Stimulated activated naive CD8-positive, alpha-beta T cell treated with anti-CD3 and anti-CD28 coated beads, Interleukin-15, Interleukin-2, amounts not matched to agents 100 ng/mL and 50 ng/mL, for 24 hours (primary cell): ENCODE data around the gene H2BW2.
"Not testable (repeated sequence)": the region's sequence is repeated elsewhere in the genome, so short reads cannot be mapped to it uniquely, and the experiment has no call there.

Experiments
- H3K27ac Mint-ChIP-seq: one replicate; pipeline ENCODE4 v1.8.0; 2021; ENCODE audit warnings: mild to moderate bottlenecking, mixed read lengths
- H3K27me3 Mint-ChIP-seq: one replicate; pipeline ENCODE4 v1.8.0; 2021; ENCODE audit warnings: mixed read lengths
- H3K36me3 Mint-ChIP-seq: one replicate; pipeline ENCODE4 v1.8.0; 2021; ENCODE audit warnings: low read depth, mixed read lengths
- H3K4me1 Mint-ChIP-seq: one replicate; pipeline ENCODE4 v1.8.0; 2021; ENCODE audit warnings: low read depth, mixed read lengths
- H3K4me3 Mint-ChIP-seq: one replicate; pipeline ENCODE4 v1.8.0; 2021; ENCODE audit warnings: mild to moderate bottlenecking, mixed read lengths
- H3K9me3 Mint-ChIP-seq: one replicate; pipeline ENCODE4 v1.8.0; 2021; ENCODE audit warnings: mixed read lengths

H2BW2 gene

GRCh38 chrX:104039689-104040505 is at the start of gene H2BW2:
Gene H2BW2, plus strand, starts transcription at chrX:104039956. Its CDS starts 39 bp downstream, at chrX:104039995.
- no peaks in the 10 kb centered on the region for H3K4me1 Mint-ChIP-seq
- H3K36me3 Mint-ChIP-seq, result no peaks in the 10 kb centered on the region
- H3K9me3 Mint-ChIP-seq, result no peaks in the 10 kb centered on the region
- H3K27me3 Mint-ChIP-seq, result peaks cover 13% of the 10 kb centered on the region
- H3K27ac Mint-ChIP-seq, result no peak within 1 kb of the TSS
- no peak within 1 kb of the TSS for H3K4me3 Mint-ChIP-seq

GRCh38 chrX:103999234-103999633 is 40.5 kb upstream of the H2BW2 start:
- Mint-ChIP-seq H3K27ac (no peak overlapping the region), H3K36me3 (no peaks in the 10 kb centered on the region), H3K9me3 (no peaks in the 10 kb centered on the region), H3K4me1 (no peaks in the 10 kb centered on the region), H3K4me3 (no peak overlapping the region), H3K27me3 (no peaks in the 10 kb centered on the region)

- Mint-ChIP-seq H3K27me3 (no peaks in the 10 kb centered on the region), H3K9me3 (no peaks in the 10 kb centered on the region), H3K36me3 (no peaks in the 10 kb centered on the region), H3K27ac (no peak overlapping the region), H3K4me1 (no peaks in the 10 kb centered on the region), H3K4me3 (no peak overlapping the region)
These were observed 30.9 kb upstream of the H2BW2 start for GRCh38 chrX:104008831-104009230.

- Mint-ChIP-seq H3K27ac (no peak overlapping the region), H3K4me1 (no peaks in the 10 kb centered on the region), H3K9me3 (no peaks in the 10 kb centered on the region), H3K4me3 (no peak overlapping the region), H3K27me3 (no peaks in the 10 kb centered on the region), H3K36me3 (no peaks in the 10 kb centered on the region)
These were observed 26.6 kb upstream of the H2BW2 start for GRCh38 chrX:104013158-104013557.

GRCh38 chrX:104013606-104014005 is 26.1 kb upstream of the H2BW2 start, which contains the start of gene H2BW1:
Gene H2BW1, minus strand, starts transcription at chrX:104013708. Its CDS starts 132 bp downstream, at chrX:104013576.
- H3K9me3 Mint-ChIP-seq, result no peaks in the 10 kb centered on the region
- H3K4me1 Mint-ChIP-seq, result no peaks in the 10 kb centered on the region
- no peak within 1 kb of the TSS for H3K4me3 Mint-ChIP-seq
- H3K27ac Mint-ChIP-seq, result no peak within 1 kb of the TSS
- no peaks in the 10 kb centered on the region for H3K27me3 Mint-ChIP-seq
- no peaks in the 10 kb centered on the region for H3K36me3 Mint-ChIP-seq

- H3K9me3 Mint-ChIP-seq, H3K27ac Mint-ChIP-seq, H3K27me3 Mint-ChIP-seq, H3K4me3 Mint-ChIP-seq, H3K36me3 Mint-ChIP-seq, H3K4me1 Mint-ChIP-seq: not testable (repeated sequence)
These were observed 24.2 kb upstream of the H2BW2 start for GRCh38 chrX:104015576-104015975.

- Mint-ChIP-seq H3K36me3 (no peaks in the 10 kb centered on the region), H3K27ac (no peak overlapping the region), H3K9me3 (no peaks in the 10 kb centered on the region), H3K4me1 (no peaks in the 10 kb centered on the region), H3K27me3 (no peaks in the 10 kb centered on the region), H3K4me3 (no peak overlapping the region)
These were observed 21.6 kb upstream of the H2BW2 start for GRCh38 chrX:104018126-104018525.

- peaks cover 10% of the 10 kb centered on the region for H3K27me3 Mint-ChIP-seq
- no peaks in the 10 kb centered on the region for H3K36me3 Mint-ChIP-seq
- H3K27ac Mint-ChIP-seq, result no peak overlapping the region
- H3K9me3 Mint-ChIP-seq, result no peaks in the 10 kb centered on the region
- no peaks in the 10 kb centered on the region for H3K4me1 Mint-ChIP-seq
- H3K4me3 Mint-ChIP-seq, result no peak overlapping the region
These were observed 1.2 kb downstream of the H2BW2 start for GRCh38 chrX:104041003-104041402.

- no peaks in the 10 kb centered on the region for H3K4me1 Mint-ChIP-seq
- H3K27ac Mint-ChIP-seq, result no peak overlapping the region
- H3K9me3 Mint-ChIP-seq, result no peaks in the 10 kb centered on the region
- no peak overlapping the region for H3K4me3 Mint-ChIP-seq
- H3K27me3 Mint-ChIP-seq, result peaks cover 5% of the 10 kb centered on the region
- H3K36me3 Mint-ChIP-seq, result no peaks in the 10 kb centered on the region
These were observed 5.9 kb downstream of the H2BW2 start for GRCh38 chrX:104045642-104046041.

- no peak overlapping the region for H3K27ac Mint-ChIP-seq
- H3K9me3 Mint-ChIP-seq, result no peaks in the 10 kb centered on the region
- no peaks in the 10 kb centered on the region for H3K36me3 Mint-ChIP-seq
- H3K27me3 Mint-ChIP-seq, result peaks cover 5% of the 10 kb centered on the region
- H3K4me1 Mint-ChIP-seq, result no peaks in the 10 kb centered on the region
- H3K4me3 Mint-ChIP-seq, result no peak overlapping the region
These were observed 7.4 kb downstream of the H2BW2 start for GRCh38 chrX:104047171-104047570.

GRCh38 chrX:104054956-104055355 is 15.2 kb downstream of the H2BW2 start:
- H3K27me3 Mint-ChIP-seq, H3K4me3 Mint-ChIP-seq, H3K4me1 Mint-ChIP-seq, H3K27ac Mint-ChIP-seq, H3K36me3 Mint-ChIP-seq, H3K9me3 Mint-ChIP-seq: not testable (repeated sequence)

GRCh38 chrX:104062636-104063035 is 22.9 kb downstream of the H2BW2 start:
- not testable (repeated sequence) for H3K9me3 Mint-ChIP-seq, H3K27ac Mint-ChIP-seq, H3K27me3 Mint-ChIP-seq, H3K4me1 Mint-ChIP-seq, H3K4me3 Mint-ChIP-seq, H3K36me3 Mint-ChIP-seq

GRCh38 chrX:104075778-104076445 is 36.2 kb downstream of the H2BW2 start, which contains the start of gene TMSB15C:
Gene TMSB15C, minus strand, starts transcription at chrX:104076236.
- not testable (repeated sequence) for H3K4me3 Mint-ChIP-seq, H3K36me3 Mint-ChIP-seq, H3K27ac Mint-ChIP-seq, H3K4me1 Mint-ChIP-seq, H3K27me3 Mint-ChIP-seq, H3K9me3 Mint-ChIP-seq

GRCh38 chrX:104077854-104078253 is 38.1 kb downstream of the H2BW2 start:
- not testable (repeated sequence) for H3K9me3 Mint-ChIP-seq, H3K4me1 Mint-ChIP-seq, H3K4me3 Mint-ChIP-seq, H3K27ac Mint-ChIP-seq, H3K36me3 Mint-ChIP-seq, H3K27me3 Mint-ChIP-seq

GRCh38 chrX:104084063-104084462 is 44.3 kb downstream of the H2BW2 start:
- H3K27ac Mint-ChIP-seq, result no peak overlapping the region
- no peak overlapping the region for H3K4me3 Mint-ChIP-seq
- no peaks in the 10 kb centered on the region for H3K36me3 Mint-ChIP-seq
- H3K27me3 Mint-ChIP-seq, result peaks cover 10% of the 10 kb centered on the region
- H3K9me3 Mint-ChIP-seq, result no peaks in the 10 kb centered on the region
- H3K4me1 Mint-ChIP-seq, result no peaks in the 10 kb centered on the region
